Stimulated activated naive CD8-positive, alpha-beta T cell treated with anti-CD3 and anti-CD28 coated beads, Interleukin-15, amount 100 ng/mL, for 72 hours (primary cell): ENCODE data around the gene AAMP.
"Not testable (repeated sequence)": the region's sequence is repeated elsewhere in the genome, so short reads cannot be mapped to it uniquely, and the experiment has no call there.

Experiments used
- ATAC-seq: fragments of 150-1000 bp; cut with Tn5 transposase; 2 replicates; pipeline ENCODE4 v1.10.0; 2021; ENCODE audit warnings: mild to moderate bottlenecking, moderate library complexity
- DNase-seq, 2 donors: peaks; one replicate each; pipeline ENCODE4 v3.0.0; 2021 to 2022
- H3K27ac Mint-ChIP-seq, 2 donors: one replicate each; pipeline ENCODE4 v1.8.0; 2022; ENCODE audit warnings: mild to moderate bottlenecking in 2 of 2, mixed read lengths in 2 of 2, moderate library complexity in 2 of 2
- H3K27me3 Mint-ChIP-seq: one replicate; pipeline ENCODE4 v1.8.0; 2022; ENCODE audit warnings: mixed read lengths
- H3K4me1 Mint-ChIP-seq: one replicate; pipeline ENCODE4 v1.8.0; 2022; ENCODE audit warnings: mild to moderate bottlenecking, mixed read lengths
- H3K4me3 Mint-ChIP-seq, 2 donors: one replicate each; pipeline ENCODE4 v1.8.0; 2022; ENCODE audit warnings: mild to moderate bottlenecking in 2 of 2, mixed read lengths in 2 of 2, moderate library complexity in 1 of 2
- H3K9me3 Mint-ChIP-seq, 2 donors: one replicate each; pipeline ENCODE4 v1.8.0; 2022; ENCODE audit warnings: mixed read lengths in 2 of 2

Gene AAMP

GRCh38 chr2:218286570-218287459 is 16.9 kb upstream of the AAMP start:
- Mint-ChIP-seq H3K9me3 (no peaks in the 10 kb centered on the region), H3K27ac (peak overlapping the region; percentile 96 to 97), H3K27me3 (no peaks in the 10 kb centered on the region), H3K4me1 (peaks cover 96% of the 10 kb centered on the region), H3K4me3 (peak overlapping the region; percentile 94 to 95)
- DNase-seq = peak; percentile 80 to 89
- peak; percentile 86 for ATAC-seq

GRCh38 chr2:218285604-218286003 is 15.7 kb upstream of the AAMP start:
- DNase-seq (no peak), ATAC-seq (no peak)
- no peaks in the 10 kb centered on the region for H3K27me3 Mint-ChIP-seq
- no peaks in the 10 kb centered on the region for H3K9me3 Mint-ChIP-seq
- peak overlapping the region; percentile 94 to 95 for H3K4me3 Mint-ChIP-seq
- H3K4me1 Mint-ChIP-seq = peaks cover 90% of the 10 kb centered on the region
- peak overlapping the region; percentile 90 to 94 for H3K27ac Mint-ChIP-seq

- Mint-ChIP-seq H3K27me3 (no peaks in the 10 kb centered on the region), H3K4me1 (peaks cover 77% of the 10 kb centered on the region), H3K27ac (peak overlapping the region; percentile 72 to 90), H3K9me3 (no peaks in the 10 kb centered on the region), H3K4me3 (peak overlapping the region; percentile 43 to 55)
- ATAC-seq (peak; percentile 36), DNase-seq (peak in 1 of 2 donors; percentile 66)
These were observed 14.3 kb upstream of the AAMP start for GRCh38 chr2:218284106-218284811.

GRCh38 chr2:218282173-218282991 is 12.4 kb upstream of the AAMP start:
- DNase-seq (no peak), ATAC-seq (no peak)
- Mint-ChIP-seq H3K9me3 (no peaks in the 10 kb centered on the region), H3K4me1 (peaks cover 63% of the 10 kb centered on the region), H3K27me3 (no peaks in the 10 kb centered on the region), H3K27ac (peak overlapping the region in 1 of 2 donors; percentile 60), H3K4me3 (no peak overlapping the region)

GRCh38 chr2:218281449-218281848 is 11.5 kb upstream of the AAMP start:
- no peak for DNase-seq
- Mint-ChIP-seq H3K9me3 (no peaks in the 10 kb centered on the region), H3K4me3 (no peak overlapping the region), H3K27me3 (no peaks in the 10 kb centered on the region), H3K27ac (peak overlapping the region; percentile 13 to 79), H3K4me1 (peaks cover 62% of the 10 kb centered on the region)
- ATAC-seq = no peak

DNA sequence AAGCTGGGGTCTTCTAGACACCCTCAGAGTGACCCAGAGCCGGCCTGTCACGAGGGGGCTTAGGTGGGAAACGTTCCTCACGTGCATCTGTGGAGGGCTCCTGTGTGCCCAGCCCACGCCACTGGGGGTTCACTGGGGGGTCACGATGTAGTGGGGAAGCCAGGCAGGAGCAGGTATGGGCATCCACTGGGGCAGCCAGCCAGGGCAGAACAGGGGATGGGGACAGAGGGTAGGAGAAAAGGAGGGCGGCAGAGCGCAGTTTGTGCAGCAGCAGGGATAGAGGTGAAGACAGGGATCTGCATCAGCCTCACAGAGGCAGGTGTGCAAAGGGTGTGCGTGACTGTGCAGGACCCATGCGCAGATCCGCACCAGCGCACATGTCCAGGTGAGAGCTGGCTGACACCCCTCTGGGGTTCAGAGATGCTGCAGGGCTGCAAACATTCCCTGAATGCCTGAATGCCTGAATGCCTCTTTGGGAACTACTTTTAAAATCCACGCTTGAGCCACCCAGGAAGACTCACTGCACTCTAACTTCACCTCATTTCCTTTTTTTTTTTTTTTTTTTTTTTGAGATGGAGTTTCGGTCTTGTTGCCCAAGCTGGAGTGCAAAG is 10.4 kb upstream of the AAMP start:
- no peaks in the 10 kb centered on the region for H3K27me3 Mint-ChIP-seq
- no peak overlapping the region for H3K4me3 Mint-ChIP-seq
- H3K27ac Mint-ChIP-seq = no peak overlapping the region
- H3K4me1 Mint-ChIP-seq = peaks cover 52% of the 10 kb centered on the region
- DNase-seq = no peak
- ATAC-seq = no peak
- H3K9me3 Mint-ChIP-seq = no peaks in the 10 kb centered on the region

DNA sequence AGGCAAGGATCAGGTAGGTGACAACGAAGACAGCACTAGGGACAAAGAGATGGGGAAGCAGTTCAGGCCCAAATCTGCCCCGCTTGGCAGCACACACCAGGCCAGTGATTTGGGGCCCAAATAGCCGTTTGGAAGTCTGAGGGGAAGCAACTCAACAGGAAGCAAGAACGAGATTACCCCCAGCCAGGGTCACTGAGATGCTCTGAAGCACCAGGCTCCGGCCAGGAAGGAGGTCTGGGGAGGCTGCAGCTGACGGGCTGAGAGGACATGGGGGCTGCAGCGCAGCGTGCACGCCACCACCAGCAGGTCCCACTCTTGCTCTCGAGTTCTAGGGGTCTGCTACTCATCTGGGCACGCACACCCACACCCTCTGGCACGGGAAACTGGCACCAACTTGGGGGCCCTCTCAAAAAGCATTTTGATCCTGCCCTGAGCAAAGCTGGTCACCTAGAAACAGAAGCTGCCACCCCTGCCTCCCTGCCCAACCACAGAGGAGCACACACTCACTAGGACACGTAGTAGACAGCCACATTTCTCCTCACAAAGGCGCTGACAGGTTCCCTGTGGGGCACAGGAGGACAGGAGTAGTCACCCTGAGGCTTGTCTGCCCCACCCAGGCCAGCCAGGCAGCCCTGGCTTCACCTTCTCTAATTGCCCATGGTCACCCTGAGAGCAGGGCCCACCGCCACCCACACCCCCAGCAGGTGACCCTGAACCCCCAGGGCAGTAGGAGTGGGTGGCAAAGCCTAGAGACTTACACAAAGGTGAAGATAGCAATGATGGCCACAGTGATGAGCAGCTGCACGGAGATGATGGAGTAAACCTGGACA is 8.8 kb upstream of the AAMP start:
- peaks cover 38% of the 10 kb centered on the region for H3K4me1 Mint-ChIP-seq
- H3K4me3 Mint-ChIP-seq = no peak overlapping the region
- H3K27ac Mint-ChIP-seq = peak overlapping the region in 1 of 2 donors; percentile 55
- DNase-seq (no peak), ATAC-seq (no peak)
- no peaks in the 10 kb centered on the region for H3K27me3 Mint-ChIP-seq
- H3K9me3 Mint-ChIP-seq = no peaks in the 10 kb centered on the region

DNA sequence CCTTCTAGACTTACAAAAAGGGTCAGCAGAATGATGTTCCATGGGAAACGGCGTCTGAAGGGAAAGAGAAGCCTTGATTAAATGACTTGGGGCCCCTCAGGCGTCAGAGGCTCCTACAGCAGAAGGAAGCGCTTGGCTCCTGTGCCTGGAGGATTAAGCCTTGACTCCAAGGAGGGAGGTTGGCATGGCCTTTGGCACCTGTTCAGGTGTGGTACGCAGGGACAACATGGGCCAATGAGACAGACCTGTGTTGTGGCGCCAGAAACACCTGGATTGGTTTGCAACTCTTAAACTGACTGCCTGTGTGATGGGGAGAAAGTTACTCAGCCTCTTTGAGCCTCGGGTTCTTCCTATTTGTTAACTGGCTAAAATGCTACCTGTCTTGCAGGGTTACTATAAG is 8.0 kb upstream of the AAMP start:
- Mint-ChIP-seq H3K4me1 (peaks cover 34% of the 10 kb centered on the region), H3K27me3 (no peaks in the 10 kb centered on the region), H3K27ac (peak overlapping the region in 1 of 2 donors; percentile 71), H3K4me3 (no peak overlapping the region), H3K9me3 (no peaks in the 10 kb centered on the region)
- DNase-seq (no peak), ATAC-seq (no peak)

GRCh38 chr2:218276986-218277755 is 7.2 kb upstream of the AAMP start:
- DNase-seq (no peak), ATAC-seq (no peak)
- no peaks in the 10 kb centered on the region for H3K27me3 Mint-ChIP-seq
- peaks cover 34% of the 10 kb centered on the region for H3K4me1 Mint-ChIP-seq
- H3K27ac Mint-ChIP-seq = peak overlapping the region in 1 of 2 donors; percentile 73
- H3K4me3 Mint-ChIP-seq = no peak overlapping the region
- no peaks in the 10 kb centered on the region for H3K9me3 Mint-ChIP-seq

GRCh38 chr2:218275371-218276072 is 5.6 kb upstream of the AAMP start:
- H3K27ac Mint-ChIP-seq = peak overlapping the region in 1 of 2 donors; percentile 37
- DNase-seq = no peak
- no peak overlapping the region for H3K4me3 Mint-ChIP-seq

DNA sequence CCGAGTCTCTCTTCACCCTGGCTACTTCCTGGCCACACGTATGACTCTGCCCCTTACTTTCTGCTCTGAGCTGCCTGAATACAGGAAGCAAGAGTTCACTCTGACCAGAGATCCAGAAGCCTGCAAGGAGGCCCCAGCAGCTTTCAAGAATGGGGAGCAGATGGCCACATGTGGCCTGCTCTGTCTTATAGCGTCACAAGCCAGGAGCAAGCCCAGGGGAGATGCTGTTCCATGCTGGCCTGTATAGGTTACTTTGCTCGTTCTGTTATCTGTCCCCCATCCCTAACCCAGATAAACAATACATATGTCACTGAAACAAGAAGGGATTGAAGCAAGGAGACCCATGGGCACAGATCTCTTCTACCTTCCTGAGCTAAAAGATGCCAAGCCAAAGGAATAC is 4.6 kb upstream of the AAMP start:
- Mint-ChIP-seq H3K27ac (peak overlapping the region; percentile 50 to 72), H3K4me1 (peaks cover 42% of the 10 kb centered on the region), H3K4me3 (no peak overlapping the region)

More at GRCh38 chr2:218275371-218276072, 5.6 kb upstream of the AAMP start:
- H3K9me3 Mint-ChIP-seq = no peaks in the 10 kb centered on the region
- no peak for ATAC-seq
- no peaks in the 10 kb centered on the region for H3K27me3 Mint-ChIP-seq
- H3K4me1 Mint-ChIP-seq = peaks cover 42% of the 10 kb centered on the region

GRCh38 chr2:218273908-218274249 is 3.9 kb upstream of the AAMP start:
- Mint-ChIP-seq H3K27me3 (no peaks in the 10 kb centered on the region), H3K9me3 (no peaks in the 10 kb centered on the region), H3K4me3 (no peak overlapping the region), H3K27ac (peak overlapping the region in 1 of 2 donors; percentile 77), H3K4me1 (peaks cover 48% of the 10 kb centered on the region)
- ATAC-seq = no peak
- DNase-seq = no peak

More for the DNA sequence above, 4.6 kb upstream of the AAMP start:
- DNase-seq (no peak), ATAC-seq (no peak)
- Mint-ChIP-seq H3K27me3 (no peaks in the 10 kb centered on the region), H3K9me3 (no peaks in the 10 kb centered on the region)

DNA sequence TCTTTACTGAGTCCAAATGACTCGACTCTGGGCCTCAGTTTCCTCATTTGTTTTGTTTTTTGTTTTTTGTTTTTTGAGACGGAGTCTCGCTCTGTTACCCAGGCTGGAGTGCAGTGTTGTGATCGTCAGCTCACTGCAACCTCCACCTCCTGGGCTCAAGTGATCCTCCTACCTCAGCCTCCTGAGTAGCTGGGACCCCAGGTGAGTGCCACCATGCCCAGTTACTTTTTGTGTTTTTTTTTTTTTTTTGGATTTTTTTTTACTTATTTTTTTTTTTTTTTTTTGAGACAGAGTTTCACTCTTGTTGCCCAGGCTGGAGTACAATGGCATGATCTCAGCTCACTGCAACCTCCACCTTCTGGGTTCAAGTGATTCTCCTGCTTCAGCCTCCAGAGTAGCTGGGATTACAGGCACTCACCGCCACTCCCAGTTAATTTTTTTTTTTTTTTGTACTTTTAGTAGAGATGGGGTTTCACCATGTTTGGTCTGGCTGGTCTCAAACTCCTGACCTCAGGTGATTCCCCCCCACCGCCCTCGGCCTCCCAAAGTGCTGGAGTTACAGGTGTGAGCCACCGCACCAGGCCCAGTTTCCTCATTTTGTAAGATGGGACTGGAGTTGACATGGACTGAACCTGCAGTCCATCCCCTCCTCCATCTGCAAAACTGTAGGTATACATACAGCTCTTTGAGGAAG is 3.4 kb upstream of the AAMP start:
- H3K27ac Mint-ChIP-seq = peak overlapping the region in 1 of 2 donors; percentile 77
- H3K9me3 Mint-ChIP-seq, ATAC-seq, DNase-seq, H3K4me3 Mint-ChIP-seq, H3K27me3 Mint-ChIP-seq: not testable (repeated sequence)
- H3K4me1 Mint-ChIP-seq = peaks cover 48% of the 10 kb centered on the region
